Esophagus mucosa (tissue), 1 donor: ENCODE results near the gene OR5AU1. TPM values are rescaled to one million over a fixed set of nuclear protein-coding genes. Genes with fewer than 3 reads are reported as not detected.

Experiments used
- ATAC-seq: fragments of 200-7000 bp; cut with Tn5 transposase; one replicate; pipeline ENCODE4 v1.9.1; 2020
- total RNA-seq: library from RNA; stranded (reverse); gene quantifications from one replicate; pipeline ENCODE4 v1.2.4, GENCODE V29; 2023
- donor health status: DM: yes; HTN: yes; CAD: no.

The OR5AU1 gene
- not detected for total RNA-seq

DNA sequence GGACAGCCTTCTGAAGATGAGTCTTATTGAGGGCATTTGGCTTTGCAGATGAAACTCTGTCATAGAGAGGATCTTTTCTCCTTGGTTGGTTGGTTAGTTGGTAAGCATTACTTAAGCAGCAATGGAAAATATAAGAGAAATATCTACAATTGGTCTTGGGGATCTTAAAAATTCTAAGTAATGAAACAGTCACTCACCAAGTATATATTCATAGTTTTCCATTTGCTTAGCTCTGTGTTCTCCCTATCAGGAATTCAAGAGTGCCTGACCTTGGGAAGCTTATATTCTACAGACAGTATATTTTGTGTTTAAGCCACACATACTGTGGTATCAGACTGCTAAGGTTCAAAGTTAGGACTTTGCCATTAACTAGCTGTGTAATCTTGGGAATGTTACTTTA lies at the start of gene OR5AU1:
Gene OR5AU1, minus strand, starts transcription at position 101 of the 400 bp plus-strand sequence. CDS start 191 bp downstream, outside the sequence.
- no peak for ATAC-seq

DNA sequence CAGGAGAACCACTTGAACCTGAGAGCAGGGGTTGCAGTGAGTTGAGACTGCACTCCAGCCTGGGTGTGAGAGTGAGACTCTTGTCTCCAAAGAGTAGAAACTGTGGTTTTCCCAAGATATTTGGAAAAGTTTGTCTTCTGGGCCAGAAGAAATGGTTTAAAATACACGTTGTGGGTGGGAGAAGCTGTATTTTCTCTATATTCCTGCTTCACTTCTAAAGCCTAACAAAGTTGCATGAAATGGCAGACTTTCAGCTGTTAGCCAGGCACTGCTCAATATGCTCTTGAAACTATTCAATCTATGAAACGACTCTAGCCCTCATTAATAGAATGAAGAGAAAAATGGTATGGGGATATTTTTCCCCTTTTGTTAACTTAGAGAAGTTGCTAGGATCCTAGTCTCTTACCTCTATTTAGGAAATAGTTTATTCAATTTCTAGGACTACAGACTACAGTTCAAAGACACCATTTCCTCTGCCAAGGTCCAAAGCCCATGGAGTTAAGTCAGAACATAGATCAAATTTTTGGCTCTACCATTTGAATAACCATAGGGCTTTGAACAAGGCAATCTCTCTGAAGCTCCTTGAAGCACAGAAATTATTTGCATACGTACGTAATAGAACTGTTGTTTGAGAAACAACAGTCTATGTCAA lies 49.3 kb upstream of the OR5AU1 start:
- no peak for ATAC-seq

DNA sequence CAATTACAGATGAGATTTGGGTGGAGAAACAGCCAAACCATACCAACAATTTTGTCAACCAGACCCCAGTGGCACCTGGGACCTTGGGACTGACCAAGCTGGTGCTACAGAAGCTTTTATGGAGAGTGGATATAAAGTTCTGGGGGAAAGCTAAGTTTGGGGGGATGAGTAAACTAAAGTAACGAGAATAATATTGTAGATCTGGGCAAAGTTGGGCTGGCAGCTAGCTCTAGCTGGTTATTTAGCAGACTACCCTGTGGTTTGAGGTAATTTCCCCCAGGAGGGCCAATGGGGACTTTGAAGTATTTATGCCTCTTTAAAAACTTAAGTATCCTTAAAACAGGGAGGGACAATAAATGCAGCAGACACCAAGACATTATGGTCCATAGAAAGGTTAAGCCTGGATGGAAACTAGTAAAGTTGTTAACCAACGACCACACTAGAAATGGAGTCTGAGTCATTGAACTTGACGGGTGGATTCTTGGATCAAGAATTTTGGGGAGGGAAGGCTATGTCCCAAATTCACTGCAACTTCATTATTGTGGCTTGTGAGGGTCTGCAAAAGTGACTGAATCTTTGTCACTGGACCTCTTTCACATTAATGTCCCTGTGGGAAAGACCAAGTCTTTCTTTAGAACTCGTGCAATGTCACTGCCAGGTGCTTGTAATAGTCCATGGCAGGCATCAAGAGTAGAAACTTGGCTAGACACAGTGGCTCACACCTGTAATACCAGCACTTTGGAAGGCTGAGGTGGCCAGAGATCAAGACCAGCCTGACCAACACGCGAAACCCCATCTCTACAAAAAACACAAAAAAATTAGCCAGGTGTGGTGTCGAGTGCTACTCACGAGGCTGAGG lies 48.5 kb upstream of the OR5AU1 start:
- ATAC-seq = no peak

DNA sequence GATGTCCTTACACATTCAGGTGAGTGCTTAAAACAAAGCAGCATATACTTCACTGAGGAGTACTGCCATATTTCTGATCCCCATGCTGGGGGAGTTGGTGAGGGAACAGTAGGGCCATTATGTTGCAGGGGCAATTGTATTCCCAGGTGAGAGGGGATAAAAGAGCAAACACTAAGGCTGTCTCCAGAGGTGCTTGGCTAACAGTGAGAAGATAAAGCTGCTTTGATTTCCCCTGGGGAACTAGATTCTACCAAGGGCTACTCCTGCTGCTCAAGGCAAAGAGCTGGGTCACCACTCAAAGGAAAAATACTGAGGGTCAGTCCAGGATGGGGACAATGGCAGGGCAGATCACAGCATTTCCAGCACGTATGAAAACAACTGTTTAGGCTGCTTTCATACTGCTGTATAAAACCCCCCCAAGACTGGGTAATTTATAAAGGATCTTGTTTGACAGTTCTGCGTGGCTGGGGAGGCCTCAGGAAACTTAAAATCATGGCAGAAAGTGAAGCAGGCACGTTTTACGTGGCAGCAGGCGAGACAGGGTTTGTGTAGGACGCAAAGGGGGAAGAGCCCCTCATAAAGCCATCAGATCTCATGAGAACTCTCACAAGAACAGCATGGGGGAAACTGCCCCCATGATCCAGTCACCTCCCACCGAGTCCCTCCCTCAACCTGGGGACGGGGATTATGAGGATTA lies 47.8 kb upstream of the OR5AU1 start:
- no peak for ATAC-seq

DNA sequence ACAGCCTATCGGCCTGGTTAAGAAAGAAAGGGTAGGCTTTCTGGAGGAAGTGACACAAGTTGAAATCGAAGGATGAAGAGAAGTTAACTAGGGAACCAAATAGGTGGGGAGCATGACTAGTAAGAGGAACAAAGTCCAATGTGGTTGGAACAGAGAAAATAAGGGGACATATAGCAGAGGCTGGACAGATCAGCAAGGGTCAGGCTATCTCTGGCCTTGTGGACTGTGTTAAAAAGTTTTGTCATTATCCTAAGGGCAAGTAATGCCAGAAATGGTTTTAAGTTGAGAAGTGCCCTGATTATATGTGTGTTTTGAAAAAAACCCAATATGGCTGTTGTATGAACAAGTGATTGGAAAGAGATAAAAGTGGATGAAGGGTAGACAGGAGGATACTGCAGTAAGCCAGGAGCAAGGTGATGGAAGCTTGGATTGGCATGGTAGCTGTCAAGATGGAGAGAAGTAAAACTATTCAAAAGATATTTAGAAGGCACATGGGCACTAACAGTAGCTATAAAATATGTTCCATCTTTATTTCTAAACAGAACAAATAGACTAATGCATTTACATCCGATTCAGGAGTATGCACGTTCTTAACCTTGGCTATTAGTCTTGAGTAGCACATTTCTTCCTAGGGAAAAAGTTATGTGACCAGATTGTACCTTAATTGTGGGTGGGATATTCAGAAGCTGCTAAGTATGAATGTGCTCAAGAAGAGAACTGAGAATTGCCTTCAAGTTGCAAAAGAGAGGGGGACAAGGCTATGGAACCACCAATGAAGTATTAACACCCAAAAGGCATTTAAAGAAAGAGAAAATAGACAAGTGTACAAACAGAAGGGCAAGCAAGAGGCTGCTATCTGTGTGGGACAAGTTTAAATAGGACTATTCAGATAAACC lies 46.8 kb upstream of the OR5AU1 start:
- no peak for ATAC-seq

DNA sequence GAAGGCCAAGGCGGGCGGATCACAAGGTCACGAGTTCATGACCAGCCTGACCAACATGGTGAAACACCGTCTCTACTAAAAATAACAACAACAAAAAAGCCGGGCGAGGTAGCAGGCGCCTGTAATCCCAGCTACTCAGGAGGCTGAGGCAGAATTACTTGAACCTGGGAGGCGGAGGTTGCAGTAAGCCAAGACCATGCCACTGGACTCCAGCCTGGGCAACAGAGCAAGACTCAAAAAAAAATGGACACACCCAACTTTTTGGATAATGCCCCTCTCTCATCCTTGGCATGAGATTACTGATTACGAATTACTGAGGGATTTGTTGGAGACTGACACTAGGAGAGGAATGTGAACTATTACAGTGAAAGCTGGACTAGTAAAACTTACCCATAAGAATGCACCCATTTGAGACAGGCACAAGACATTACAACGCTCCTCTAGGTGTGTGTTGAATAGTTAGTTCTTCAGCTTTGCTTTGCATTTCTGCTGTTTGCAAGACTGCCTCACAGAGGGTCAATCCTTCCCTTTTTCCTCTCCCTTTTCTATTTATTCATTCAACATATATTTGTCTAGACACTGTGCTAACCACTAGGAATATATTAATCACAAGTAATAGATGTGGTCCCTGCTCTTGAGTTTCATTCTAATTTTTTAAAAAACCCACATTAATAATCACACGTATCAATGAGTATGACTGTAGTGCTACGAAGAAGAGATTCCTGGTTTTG lies 46.0 kb upstream of the OR5AU1 start:
- ATAC-seq = no peak

DNA sequence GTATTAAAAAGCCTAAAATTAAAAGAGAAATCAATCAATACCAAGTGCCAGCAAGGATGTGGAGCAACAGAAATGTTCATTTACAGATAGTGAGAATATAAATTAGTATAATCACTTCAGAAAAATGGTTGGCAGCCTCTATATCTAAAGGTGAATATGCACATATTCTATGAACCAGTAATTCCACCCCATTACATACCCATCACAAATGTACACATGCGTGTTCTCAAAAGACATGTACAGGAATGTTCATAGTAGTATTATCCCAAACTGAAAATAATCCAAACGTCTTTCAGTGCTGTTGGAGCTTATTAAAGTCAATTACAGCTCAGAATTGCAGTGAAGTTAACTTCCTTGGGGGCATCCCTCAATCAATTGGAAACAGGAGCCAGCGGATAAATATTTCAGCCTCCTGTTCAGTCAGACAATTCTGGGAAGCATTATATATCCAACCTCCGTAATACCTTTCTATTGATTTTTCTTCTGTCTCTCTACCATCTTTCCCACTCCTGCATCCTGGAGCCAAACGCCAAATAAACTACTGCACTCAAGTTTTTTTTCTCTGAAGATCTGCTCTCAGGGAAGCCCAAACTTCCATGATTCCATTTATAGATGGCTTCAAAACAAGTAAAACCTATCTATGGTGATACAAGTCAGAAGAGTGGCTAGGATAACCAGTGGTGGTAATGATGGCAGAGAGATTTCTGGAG lies 45.0 kb upstream of the OR5AU1 start:
- peak; percentile 13 for ATAC-seq

DNA sequence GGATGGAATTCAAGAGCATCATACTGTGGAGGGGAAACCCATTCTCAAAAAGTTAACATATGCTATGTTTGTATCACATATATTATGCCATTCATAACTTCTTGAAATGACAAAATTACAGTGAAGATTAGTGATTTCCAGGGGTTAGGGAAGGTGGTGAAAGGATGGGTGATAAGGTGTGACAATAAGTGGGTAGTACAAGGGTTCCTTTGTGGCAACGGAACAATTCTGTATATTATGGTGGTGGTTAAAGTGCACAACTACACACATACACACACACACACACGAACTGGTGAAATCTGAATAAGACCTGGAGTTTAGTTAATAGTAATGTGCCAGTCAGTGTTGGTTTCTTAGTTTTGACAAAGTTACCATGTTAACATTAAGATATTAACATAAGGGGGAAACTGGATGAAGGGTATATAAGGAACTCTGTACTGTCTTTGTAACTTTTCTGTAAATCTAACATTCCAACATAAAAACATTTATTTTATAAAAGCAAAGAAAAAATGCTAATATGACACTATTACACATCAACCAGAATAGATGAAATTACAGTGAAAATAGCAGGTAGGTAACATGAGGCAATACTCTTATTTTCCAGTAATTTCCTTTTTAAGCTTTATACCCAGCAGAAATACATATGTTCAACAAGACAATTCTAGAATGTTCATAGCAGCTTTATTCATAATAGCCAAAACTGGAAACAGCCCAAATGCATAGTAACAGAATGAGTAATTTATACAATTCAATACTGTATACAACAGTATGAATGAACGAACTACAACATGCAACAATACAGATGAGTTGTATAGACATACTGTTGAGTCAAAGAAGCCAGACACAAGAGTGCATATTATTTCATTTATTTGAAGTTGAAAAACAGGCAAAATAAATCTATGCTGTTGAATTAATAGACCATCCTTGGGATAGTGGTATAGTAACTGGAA lies 44.0 kb upstream of the OR5AU1 start:
- peak; percentile 20 for ATAC-seq

DNA sequence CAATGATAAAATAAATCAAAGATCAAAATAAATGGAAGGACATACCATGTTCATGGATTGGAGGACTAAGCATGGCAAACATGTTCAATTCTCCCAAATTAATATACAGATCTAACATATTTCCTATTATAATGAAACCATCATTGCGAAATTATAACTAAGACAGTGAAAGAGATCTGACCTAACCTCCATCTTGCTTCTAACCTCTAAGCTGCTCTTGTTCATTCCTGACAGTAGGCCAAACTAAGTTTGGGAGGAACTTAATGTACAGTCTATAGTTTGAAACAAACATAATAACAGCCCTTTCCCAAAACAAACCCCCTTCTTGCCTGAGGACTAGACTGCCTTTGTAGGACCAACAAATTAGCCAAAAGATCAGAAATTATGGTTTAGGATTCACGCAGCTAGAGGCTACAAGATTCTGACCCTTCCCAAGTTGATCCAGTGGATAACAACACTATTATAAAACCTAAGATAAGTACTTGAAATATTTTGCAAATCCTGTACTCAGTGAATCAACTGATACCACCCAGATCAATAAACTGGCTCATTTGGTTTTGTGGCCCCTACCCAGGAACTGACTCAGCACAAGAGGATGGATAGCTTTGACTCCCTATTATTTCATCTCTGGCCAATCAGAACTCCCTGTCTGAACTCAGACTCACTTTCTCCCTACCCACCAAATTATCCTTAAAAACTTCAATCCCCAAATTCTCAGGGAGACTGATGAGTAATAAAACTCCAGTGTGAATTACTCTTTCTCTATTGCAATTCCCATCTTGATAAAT lies 41.7 kb upstream of the OR5AU1 start:
- ATAC-seq = no peak

DNA sequence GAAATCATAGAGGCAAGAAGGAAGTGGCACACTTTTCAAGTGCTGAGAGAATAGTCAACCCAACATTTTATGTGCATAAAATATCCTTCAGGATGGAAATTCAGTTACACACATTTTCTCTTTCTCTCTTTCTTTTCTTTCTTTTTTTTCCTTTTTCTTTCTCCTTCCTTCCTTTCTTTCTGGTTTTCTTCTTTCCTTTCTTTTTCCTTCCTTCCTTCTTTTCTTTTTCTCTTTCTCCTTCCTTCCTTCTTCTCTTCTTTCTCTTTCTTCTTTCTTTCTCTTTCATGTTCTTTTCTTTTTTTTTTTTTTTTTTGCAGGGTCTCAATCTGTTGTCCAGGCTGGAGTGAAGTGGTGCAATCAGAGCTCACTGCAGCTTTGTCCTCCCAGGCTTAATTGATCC lies 38.7 kb upstream of the OR5AU1 start:
- ATAC-seq = no peak

DNA sequence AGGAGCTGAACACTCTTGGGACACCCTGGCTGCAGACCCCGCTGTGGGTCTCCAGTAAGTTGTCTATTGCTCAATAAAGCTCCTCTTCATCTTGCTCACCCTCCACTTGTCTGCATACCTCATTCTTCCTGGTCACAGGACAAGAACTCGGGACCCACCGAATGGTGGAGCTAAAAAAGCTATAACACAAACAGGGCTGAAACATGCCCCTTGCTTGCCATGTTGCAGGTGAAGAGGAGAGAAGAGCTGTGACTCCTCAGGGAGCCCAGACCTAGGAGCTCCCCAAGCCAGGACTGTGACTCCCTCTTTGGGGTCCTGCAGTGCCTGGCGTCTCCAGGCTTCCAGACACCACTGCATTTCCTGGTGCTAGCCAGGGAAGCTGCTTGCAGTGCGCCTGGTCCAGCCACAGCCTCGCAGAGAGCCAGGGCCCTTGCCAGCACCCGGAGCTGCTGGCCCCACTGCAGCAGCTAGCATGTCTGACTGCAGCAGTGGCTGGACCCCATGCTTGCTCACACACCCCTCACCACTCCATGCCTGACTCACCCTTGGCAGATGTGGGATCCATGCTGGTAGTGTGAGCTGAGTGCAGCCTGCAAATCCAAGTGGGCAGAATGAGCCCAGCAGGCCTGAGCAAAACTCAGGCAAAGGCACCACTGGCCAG lies 37.1 kb upstream of the OR5AU1 start:
- no peak for ATAC-seq

DNA sequence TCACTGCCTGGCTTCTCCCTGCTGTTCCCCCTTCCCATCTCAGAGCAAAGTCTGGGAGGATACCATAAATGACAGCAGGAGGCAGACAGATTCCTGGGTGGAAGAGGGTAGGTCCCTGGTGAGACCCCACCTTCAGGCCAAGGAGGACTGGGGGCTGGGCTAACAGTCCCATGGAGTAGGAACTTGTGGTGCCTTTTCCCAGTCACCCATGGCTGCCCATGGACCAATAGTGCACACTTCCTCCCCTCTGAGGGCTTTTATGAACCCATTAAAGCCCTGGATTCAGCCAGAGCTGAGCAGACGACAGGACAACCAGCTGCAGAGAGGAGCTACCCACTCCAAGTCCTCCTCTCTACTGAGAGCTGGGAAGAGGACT lies 36.6 kb upstream of the OR5AU1 start:
- peak; percentile 4 for ATAC-seq

DNA sequence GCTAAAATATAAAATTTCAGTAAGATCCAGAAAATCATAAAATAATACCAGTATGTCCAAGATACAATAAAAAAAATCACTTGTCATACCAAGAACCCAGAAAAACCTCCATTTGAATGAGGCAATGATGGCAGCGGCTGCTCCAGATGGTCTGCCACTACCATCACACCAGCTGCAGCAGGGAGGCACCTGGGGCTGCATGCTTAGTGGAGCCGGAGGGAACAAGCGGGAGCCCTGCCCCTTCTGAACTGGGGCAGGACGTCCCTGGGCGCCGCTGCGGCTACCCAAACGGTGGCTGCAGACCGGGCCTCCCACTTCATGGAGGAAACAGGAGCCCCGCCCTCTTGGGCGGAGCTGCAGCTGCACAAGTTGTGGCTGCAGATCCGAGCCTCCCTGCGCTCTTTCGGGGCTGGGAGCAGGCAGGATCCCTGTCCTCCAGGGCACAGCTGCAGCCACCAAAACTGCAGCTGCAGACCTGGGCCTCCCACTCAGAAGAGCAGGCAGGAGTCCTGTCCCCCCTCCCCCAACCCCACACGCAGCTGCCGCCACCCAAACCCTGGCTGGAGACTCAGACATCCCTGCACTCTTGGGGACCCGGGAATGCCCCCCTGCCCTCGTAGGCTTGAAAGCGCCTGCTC lies 36.1 kb upstream of the OR5AU1 start:
- peak; percentile 75 for ATAC-seq

DNA sequence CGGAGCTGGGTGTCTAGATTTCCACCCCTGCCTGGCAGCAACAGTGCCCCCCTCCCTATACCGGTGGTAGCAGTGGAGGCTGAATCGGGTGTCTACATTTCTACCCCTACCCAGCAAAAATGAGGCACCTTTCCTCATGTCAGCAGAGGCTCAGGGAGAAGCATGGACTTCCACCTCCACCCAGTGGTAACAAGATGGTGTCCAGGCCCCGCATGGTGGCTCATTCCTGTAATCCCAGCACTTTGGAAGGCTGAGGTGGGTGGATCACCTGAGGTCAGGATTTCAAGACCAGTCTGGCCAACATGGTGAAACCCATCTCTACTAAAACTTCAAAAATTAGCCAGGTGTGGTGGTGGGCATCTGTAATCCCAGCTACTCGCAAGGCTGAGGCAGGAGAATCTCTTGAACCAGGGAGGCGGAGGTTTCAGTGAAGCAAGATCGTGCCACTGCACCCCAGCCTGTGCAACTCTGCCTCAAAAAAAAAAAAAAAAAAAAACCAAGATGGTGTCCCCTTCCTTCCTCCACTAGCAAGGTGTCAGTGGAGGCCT lies 35.5 kb upstream of the OR5AU1 start:
- no peak for ATAC-seq

DNA sequence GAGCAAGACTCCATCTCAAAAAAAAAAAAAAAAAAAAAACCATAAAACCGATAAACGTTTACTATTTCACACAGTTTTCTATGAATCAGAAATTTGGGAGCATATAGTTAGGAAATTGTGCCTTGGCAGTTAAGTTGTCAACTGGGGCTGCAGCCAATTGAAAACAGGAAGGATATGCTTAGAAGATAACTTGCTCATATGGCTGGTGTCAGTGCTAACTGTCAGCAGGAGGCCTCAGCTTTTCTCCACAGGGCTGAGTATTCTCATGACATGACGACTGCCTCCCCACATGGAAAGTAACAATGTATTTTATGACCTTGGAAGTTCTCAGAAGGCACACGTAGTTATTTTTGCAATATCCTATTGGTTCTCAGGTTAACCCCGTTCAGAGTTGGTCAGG lies 29.6 kb upstream of the OR5AU1 start:
- ATAC-seq = no peak

DNA sequence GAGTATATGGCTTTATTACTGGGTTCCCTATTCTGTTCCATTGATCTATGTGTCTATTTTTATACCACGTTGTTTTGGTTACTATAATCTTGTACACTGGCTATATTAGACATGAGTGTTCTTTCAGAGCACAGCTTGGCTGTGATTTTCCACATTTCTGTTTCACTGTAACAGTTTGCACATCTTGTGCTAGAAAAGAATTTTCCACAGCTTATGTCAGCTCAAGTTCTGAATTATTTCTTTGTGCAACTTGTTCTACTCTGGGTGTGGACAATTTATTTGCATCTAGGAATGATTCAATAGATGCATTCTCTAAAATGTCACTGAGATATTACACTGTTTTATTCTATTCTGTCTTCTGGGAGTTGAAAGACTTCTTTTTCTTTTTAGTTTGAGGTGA lies 28.4 kb upstream of the OR5AU1 start:
- no peak for ATAC-seq

DNA sequence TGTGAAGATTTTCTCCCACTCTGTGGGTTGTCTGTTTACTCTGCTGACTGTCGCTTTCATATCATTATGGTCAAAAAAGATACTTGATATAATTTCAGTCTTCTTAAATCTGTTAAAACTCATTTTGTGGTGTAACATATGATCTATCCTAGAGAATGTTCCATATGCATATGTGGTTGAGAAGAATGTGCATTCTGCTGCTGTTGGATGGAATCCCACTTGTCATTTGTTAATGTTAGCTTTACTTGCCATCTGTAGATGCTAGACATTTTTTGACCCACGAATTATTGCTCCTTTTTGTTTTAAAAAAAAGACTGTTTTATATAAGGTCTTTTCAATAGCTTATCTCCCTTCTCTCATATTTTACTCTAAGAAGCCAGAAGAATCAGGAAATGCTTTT lies 26.3 kb upstream of the OR5AU1 start:
- ATAC-seq = no peak

DNA sequence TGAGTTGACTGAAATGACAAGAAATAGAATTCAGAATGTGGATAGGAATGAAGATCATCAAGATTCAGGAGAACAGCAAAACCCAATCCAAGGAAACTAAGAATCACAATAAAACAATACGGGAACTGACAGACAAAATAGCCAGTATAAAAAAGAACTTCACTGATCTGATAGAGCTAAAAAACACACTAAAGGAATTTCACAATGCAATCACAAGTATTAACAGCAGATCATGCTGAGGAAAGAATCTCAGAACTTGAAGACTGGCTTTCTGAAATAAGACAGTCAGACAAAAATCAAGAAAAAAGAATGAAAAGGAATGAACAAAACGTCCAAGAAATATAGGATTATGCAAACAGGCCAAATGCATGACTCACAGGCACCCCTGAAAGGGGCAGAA lies 15.3 kb upstream of the OR5AU1 start:
- ATAC-seq = no peak
